KMS-11 (cell line): Measurements from ENCODE around the gene WDPCP.
"Not testable (repeated sequence)": the region's sequence is repeated elsewhere in the genome, so short reads cannot be mapped to it uniquely, and the experiment has no call there.

Source experiments
- H2AFZ ChIP-seq: fragments of 200-600 bp; sonication (generic); 2 replicates; pipeline ENCODE4 v1.6.1; 2016; ENCODE audit warnings: antibody characterized with exemption, mixed run types, low read depth
- H3K27ac ChIP-seq: fragments of 200-600 bp; sonication (generic); 2 replicates; pipeline ENCODE4 v1.6.1; 2016; ENCODE audit warnings: mild to moderate bottlenecking, mixed run types
- H3K27me3 ChIP-seq: fragments of 200-600 bp; sonication (generic); 2 replicates; pipeline ENCODE4 v1.6.1; 2017; ENCODE audit warnings: mild to moderate bottlenecking, low read depth, mixed run types, moderate library complexity; ENCODE audit not compliant: insufficient read depth
- H3K36me3 ChIP-seq: fragments of 200-600 bp; sonication (generic); 2 replicates; pipeline ENCODE4 v1.6.1; 2017; ENCODE audit warnings: mild to moderate bottlenecking, mixed run types; ENCODE audit not compliant: insufficient read depth
- H3K4me1 ChIP-seq: fragments of 200-600 bp; sonication (generic); 2 replicates; pipeline ENCODE4 v1.6.1; 2016; ENCODE audit warnings: mild to moderate bottlenecking, low read depth, mixed run types; ENCODE audit not compliant: poor library complexity, severe bottlenecking
- H3K4me2 ChIP-seq: fragments of 200-600 bp; sonication (generic); 2 replicates; pipeline ENCODE4 v1.7.0; 2016; ENCODE audit warnings: mild to moderate bottlenecking, mixed run types
- H3K4me3 ChIP-seq: fragments of 200-600 bp; sonication (generic); IDR thresholded peaks from 2 replicates; pipeline ENCODE4 v1.6.1; 2017; ENCODE audit warnings: low read depth, low read length, mixed read lengths; ENCODE audit not compliant: insufficient read depth
- H3K79me2 ChIP-seq: fragments of 200-600 bp; sonication (generic); 2 replicates; pipeline ENCODE4 v1.6.1; 2016; ENCODE audit warnings: low read depth, mixed run types; ENCODE audit not compliant: insufficient read depth
- H3K9ac ChIP-seq: fragments of 200-600 bp; sonication (generic); 2 replicates; pipeline ENCODE4 v1.6.1; 2016; ENCODE audit warnings: mild to moderate bottlenecking, mixed run types
- H4K20me1 ChIP-seq: fragments of 200-600 bp; sonication (generic); 2 replicates; pipeline ENCODE4 v1.6.1; 2016; ENCODE audit warnings: mild to moderate bottlenecking, mixed run types; ENCODE audit not compliant: insufficient read depth
- CTCF ChIP-seq: fragments of 200-600 bp; sonication (generic); conservative IDR thresholded peaks from 2 replicates; pipeline ENCODE4 v1.6.1; 2017; ENCODE audit warnings: low read depth, mild to moderate bottlenecking, antibody characterized with exemption, low read length, moderate library complexity, mixed read lengths

The WDPCP gene

DNA sequence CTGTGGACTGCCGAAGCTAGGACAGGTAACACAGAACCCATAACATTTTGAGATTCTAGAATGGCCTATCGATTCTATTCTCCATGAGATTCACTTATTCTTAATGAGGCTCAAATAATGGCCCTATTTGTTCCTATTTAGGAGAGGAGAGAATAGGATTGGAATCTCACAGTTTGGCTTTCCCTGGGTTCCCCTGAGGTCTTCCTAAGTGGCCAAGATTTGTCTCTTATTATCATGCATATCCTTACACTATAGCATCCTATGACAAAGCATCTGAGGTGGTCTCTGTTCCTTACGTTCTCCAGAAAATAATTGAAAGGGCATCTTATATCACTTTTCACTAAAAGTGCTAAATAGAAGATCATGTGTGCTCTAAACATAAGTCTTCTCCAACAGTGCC lies 9.5 kb downstream of the WDPCP start:
- no peaks in the 10 kb centered on the region for H3K36me3 ChIP-seq
- 0 out of 2 replicates have a peak, but pooled peaks cover 5% of the 10 kb centered on the region for H3K79me2 ChIP-seq
- H3K27ac ChIP-seq, result no peak overlapping the region
- no peaks in the 10 kb centered on the region for H4K20me1 ChIP-seq
- TF ChIP-seq CTCF, result no peak
- H3K4me2 ChIP-seq, result no peak overlapping the region
- no peak overlapping the region for H2AFZ ChIP-seq
- H3K4me3 ChIP-seq, result no peak overlapping the region
- H3K27me3 ChIP-seq, result no peaks in the 10 kb centered on the region
- H3K9ac ChIP-seq, result no peak overlapping the region
- no peaks in the 10 kb centered on the region for H3K4me1 ChIP-seq

- H3K27ac ChIP-seq, result no peak overlapping the region
- no peak overlapping the region for H3K4me3 ChIP-seq
- no peaks in the 10 kb centered on the region for H3K36me3 ChIP-seq
- H3K4me1 ChIP-seq, result no peaks in the 10 kb centered on the region
- H3K27me3 ChIP-seq, result no peaks in the 10 kb centered on the region
- H3K79me2 ChIP-seq, result no peaks in the 10 kb centered on the region
- no peak overlapping the region for H3K4me2 ChIP-seq
- TF ChIP-seq CTCF, result no peak
- no peak overlapping the region for H2AFZ ChIP-seq
- H3K9ac ChIP-seq, result no peak overlapping the region
- no peaks in the 10 kb centered on the region for H4K20me1 ChIP-seq
Measured at GRCh38 chr2:63576546-63576945, 11.7 kb downstream of the WDPCP start.

DNA sequence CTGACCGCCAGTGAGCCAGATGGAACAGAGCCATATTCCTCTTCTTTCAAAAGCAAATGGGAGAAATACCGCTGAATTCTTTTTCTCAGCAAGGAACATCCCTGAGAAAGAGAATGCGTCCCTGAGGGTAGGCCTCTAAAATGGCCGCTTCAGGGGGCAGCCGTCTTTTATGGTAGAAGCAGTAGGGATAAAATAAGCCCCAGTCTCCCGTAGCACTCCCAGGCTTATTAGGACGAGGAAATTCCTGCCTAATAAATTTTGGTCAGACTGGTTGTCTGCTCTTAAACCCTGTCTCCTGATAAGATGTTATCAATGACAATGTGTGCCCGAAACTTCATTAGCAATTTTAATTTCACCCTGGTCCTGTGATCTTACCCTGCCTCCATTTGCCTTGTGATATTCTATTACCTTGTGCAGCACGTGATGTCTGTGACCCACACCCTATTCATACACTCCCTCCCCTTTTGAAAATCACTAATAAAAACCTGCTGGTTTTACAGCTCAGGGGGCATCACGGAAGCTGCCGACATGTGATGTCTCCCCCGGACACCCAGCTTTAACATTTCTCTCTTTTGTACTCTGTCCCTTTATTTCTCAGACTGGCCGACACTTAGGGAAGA lies 14.4 kb downstream of the WDPCP start:
- not testable (repeated sequence) for H3K27ac ChIP-seq, H4K20me1 ChIP-seq, H3K27me3 ChIP-seq, H3K4me2 ChIP-seq, H3K4me3 ChIP-seq, H3K79me2 ChIP-seq, H3K9ac ChIP-seq, H3K36me3 ChIP-seq, H3K4me1 ChIP-seq, H2AFZ ChIP-seq

DNA sequence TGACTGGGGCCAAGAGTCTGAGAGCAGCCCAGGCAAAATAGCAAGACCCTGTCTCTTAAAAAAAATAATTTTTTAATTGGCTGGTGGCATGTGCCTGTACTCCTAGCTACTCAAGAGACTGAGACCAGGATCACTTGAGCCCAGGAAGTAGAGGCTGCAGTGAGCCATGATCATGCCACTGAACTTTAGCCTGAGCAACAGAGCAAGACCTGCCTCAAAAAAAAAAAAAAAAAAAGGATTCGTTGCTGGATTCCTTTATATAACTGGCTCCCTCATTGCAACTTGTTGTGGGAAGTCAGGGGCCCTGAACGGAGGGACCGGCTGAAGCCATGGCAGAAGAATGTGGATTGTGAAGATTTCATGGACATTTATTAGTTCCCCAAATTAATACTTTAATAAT lies 15.3 kb downstream of the WDPCP start:
- not testable (repeated sequence) for H3K4me1 ChIP-seq, H3K27me3 ChIP-seq, H4K20me1 ChIP-seq, H2AFZ ChIP-seq, H3K4me2 ChIP-seq, H3K79me2 ChIP-seq, H3K36me3 ChIP-seq, H3K9ac ChIP-seq, H3K4me3 ChIP-seq, H3K27ac ChIP-seq

GRCh38 chr2:63572001-63572400 lies 16.3 kb downstream of the WDPCP start:
- no peak overlapping the region for H3K27ac ChIP-seq
- no peak overlapping the region for H2AFZ ChIP-seq
- TF ChIP-seq CTCF, result no peak
- no peaks in the 10 kb centered on the region for H3K4me1 ChIP-seq
- H3K27me3 ChIP-seq, result no peaks in the 10 kb centered on the region
- no peaks in the 10 kb centered on the region for H3K79me2 ChIP-seq
- H3K4me3 ChIP-seq, result no peak overlapping the region
- H3K36me3 ChIP-seq, result no peaks in the 10 kb centered on the region
- no peak overlapping the region for H3K9ac ChIP-seq
- H4K20me1 ChIP-seq, result no peaks in the 10 kb centered on the region
- no peak overlapping the region for H3K4me2 ChIP-seq
